Superior temporal gyrus (tissue), 1 donor: Measurements from ENCODE around the gene RHOT1.
"Not testable (repeated sequence)": the region's sequence is repeated elsewhere in the genome, so short reads cannot be mapped to it uniquely, and the experiment has no call there.

ENCODE experiments used
- DNase-seq: peaks from one replicate; pipeline ENCODE4 v3.0.0-alpha.2; 2016; ENCODE audit errors: extremely low spot score

Gene RHOT1

GRCh38 chr17:32142038-32142856 is at the start of gene RHOT1:
Gene RHOT1 (plus strand): TSS chr17:32142502. CDS start chr17:32142693, 191 bp downstream.
- peak; percentile 84 for DNase-seq

DNA sequence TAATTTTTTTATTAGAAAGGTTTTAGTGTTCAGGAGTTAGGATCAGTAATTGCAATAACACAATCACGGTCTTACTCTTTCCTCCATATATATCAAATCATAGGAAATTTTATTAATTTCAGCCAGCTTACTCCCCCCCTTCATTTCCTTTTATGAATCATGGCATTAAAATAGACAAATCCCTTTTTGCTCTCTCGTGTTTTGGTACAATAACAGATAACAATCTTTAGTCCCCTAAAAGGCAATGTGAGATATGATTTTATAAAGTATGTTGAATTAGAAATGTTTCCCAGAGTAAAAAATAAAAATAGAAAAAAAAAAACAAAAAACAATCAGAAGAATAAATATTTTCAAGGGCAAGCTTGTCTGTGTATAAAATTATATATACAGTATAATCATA is 42.6 kb upstream of the RHOT1 start:
- DNase-seq, result no peak

DNA sequence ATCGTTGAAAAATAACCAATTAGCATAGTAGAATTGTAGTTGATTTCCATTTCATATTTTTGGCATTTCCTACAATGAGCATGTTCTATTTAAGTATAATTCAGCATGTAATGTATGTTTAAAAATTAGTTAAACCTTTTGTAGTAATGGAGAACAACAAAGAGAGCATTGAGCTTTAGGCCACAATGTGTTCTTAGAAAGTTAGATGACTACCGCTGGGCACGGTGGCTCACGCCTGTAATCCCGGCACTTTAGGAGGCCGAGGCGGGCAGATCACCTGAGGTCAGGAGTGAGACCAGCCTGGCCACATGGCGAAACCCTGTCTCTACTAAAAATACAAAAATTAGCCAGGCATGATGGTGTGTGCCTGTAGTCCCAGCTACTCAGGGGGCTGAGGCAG is 42.0 kb upstream of the RHOT1 start:
- DNase-seq, result not testable (repeated sequence)

- no peak for DNase-seq
Observed at GRCh38 chr17:32100971-32101631, 41.2 kb upstream of the RHOT1 start.

DNA sequence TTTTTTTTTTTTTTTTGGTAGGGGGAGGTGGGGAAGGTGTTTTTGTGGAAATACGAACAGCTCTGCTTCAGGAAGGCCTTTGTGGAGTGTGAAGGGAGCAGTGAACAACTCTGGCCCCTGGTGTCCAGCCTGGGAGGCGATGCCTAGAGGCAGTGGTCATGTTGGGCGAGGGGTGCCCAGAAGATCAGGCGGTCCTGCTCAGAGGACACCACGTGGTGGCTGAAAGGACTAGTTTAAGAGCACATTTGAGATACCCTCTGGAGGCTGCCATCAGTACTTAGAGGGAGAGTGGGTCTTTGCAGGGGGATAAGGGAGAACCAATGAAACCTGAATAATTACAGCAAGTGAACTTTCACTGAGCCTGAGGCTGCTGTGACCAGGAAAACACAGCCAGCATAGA is 40.1 kb upstream of the RHOT1 start:
- no peak for DNase-seq

- no peak for DNase-seq
Observed at GRCh38 chr17:32102646-32103186, 39.6 kb upstream of the RHOT1 start.

GRCh38 chr17:32103476-32104113 is 38.7 kb upstream of the RHOT1 start:
- DNase-seq, result peak; percentile 24

DNA sequence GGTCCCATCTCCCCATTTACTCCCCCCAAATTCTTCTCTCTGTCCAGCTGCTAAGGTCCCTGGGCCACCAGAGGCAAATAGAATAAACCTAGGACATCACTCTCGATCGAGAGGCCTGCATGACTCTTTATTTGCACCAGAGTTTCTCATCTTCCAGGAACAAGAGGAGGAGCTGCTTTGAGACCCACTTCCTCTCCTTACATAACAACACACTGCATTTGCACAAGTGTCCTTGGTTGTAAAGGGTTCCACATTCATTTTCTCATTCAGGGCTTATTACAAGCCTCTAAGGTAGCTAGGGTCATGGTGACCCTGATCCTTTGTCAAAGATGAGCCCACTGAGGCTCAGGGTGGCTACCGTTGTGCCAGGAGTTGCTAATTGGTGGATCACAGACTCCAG is 38.1 kb upstream of the RHOT1 start:
- peak; percentile 11 for DNase-seq

GRCh38 chr17:32106471-32106981 is 35.8 kb upstream of the RHOT1 start:
- not testable (repeated sequence) for DNase-seq

DNA sequence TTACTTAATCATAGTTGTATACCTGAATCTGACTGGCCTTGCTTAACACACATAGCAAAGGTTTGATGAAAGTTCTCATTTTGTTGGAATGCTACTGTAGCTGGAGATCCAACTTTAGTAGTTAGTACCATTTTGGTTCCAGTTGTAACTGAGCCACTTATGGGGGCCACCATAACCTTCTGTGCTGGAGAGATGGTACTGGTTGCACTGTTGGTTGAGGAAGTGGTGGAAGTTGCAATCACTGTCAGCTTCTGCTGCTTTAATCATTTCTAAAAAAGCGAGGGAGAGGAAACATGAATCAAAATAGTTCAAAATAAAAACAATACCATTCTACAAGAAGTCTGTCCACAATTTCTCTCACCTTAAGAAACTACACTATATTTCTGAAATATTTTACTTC is 35.1 kb upstream of the RHOT1 start:
- not testable (repeated sequence) for DNase-seq

GRCh38 chr17:32110596-32110995 is 31.7 kb upstream of the RHOT1 start:
- DNase-seq, result no peak

GRCh38 chr17:32111141-32111771 is 31.0 kb upstream of the RHOT1 start:
- peak; percentile 52 for DNase-seq

GRCh38 chr17:32112416-32112815 is 29.9 kb upstream of the RHOT1 start:
- DNase-seq, result no peak

GRCh38 chr17:32114536-32114935 is 27.8 kb upstream of the RHOT1 start:
- no peak for DNase-seq

- not testable (repeated sequence) for DNase-seq
Observed at GRCh38 chr17:32115546-32115945, 26.8 kb upstream of the RHOT1 start.

DNA sequence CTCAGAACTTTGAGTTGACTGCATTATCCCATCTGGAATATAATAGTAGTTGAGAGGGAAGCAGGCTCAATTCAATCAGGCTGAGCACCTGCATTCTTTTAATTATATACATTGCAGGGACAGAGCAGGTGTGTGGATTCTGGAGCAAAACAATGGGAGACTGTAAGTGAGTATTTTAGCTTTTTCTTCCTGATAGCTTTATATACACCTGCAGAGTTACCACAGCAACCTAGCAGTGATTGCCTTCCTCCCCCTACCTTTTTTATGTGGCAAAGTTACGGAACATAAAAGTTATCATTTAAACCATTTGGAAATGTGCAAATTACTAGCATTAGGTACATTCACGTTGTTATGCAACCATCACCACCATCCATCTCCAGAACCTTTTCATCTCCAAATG is 25.4 kb upstream of the RHOT1 start:
- no peak for DNase-seq

GRCh38 chr17:32117399-32117798 is 24.9 kb upstream of the RHOT1 start:
- no peak for DNase-seq

- DNase-seq, result not testable (repeated sequence)
Observed at GRCh38 chr17:32118088-32118487, 24.2 kb upstream of the RHOT1 start.

DNA sequence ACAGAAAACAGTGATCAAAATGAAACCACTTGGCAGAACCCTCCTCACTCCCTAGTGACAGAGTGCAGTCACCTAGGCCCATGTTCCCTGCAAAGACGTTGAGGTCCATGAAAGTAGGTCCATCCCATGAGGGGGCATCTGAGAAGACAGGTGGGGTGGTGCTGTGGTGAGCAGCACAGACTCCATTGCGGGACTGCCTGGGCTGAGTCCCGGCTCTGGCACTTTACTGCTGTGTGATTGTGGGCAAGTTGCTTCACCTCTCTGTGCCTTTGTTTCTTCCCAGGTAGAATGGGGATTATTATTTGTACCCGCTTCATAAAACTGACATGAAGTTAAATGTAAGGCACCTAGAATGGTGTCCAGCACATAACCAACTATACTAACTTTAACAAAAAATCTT is 23.5 kb upstream of the RHOT1 start:
- DNase-seq, result no peak

DNA sequence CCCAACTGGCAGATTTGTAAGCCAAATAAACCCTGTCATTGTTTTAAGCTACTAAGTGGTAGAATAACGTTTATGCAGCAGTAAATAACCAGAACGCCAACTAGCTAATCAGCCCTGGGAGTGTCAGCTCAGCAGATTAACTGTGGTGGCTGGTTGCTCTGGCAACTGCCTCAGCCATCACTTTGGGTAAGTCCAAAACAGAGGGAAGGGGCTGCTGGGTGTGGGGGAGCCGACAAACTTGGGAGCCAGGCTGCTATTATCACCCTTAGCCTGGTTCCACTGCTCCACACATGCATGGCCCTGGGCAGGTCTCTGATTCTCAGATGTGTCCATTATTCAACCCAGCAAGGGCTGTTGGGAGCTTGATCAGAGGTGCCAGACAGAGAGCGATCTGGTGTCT is 22.2 kb upstream of the RHOT1 start:
- DNase-seq, result no peak

DNA sequence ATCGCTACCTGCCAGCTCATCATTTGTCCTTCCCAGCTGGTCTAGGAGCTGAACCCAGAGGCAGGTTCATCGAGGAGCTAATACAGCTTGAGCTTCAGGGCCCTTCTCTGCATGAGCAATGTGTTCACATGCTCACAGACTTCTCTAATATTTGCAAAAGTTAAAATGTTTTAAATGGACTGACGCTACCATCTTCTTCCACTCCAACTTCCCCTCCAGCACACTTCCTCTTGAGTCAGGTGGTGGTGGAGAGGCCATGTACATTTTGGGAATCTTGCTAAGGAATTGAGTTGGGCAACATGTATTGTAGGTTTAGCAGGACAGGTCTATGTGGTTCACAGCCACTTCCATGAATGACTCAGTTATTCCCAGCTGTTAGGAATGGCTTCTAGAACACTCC is 21.6 kb upstream of the RHOT1 start:
- DNase-seq, result no peak

GRCh38 chr17:32123782-32124181 is 18.5 kb upstream of the RHOT1 start:
- DNase-seq, result no peak
